ENCODE data around the gene KLHL6.

KLHL6 gene

GRCh38 chr3:183488343-183488742 lies 67.2 kb downstream of the KLHL6 start:
- in situ Hi-C loops (cut with MboI; ENCODE audit: low pct_unique_long_range_greater_than_20kb, low sequenced_read_pairs, unreplicated experiment): no loop called here
- no peak for DNase-seq (ENCODE audit: low spot score)
- TF ChIP-seq CTCF (IDR thresholded peaks at IDR 0.05; ENCODE audit: extremely low read depth, insufficient read depth, missing control alignments): no peak

GRCh38 chr3:183487896-183488295 lies 67.6 kb downstream of the KLHL6 start:
- DNase-seq (ENCODE audit: low spot score): no peak
- TF ChIP-seq CTCF (IDR thresholded peaks at IDR 0.05; ENCODE audit: extremely low read depth, insufficient read depth, missing control alignments): no peak
- in situ Hi-C loops (cut with MboI; ENCODE audit: low pct_unique_long_range_greater_than_20kb, low sequenced_read_pairs, unreplicated experiment): no loop called here

DNA sequence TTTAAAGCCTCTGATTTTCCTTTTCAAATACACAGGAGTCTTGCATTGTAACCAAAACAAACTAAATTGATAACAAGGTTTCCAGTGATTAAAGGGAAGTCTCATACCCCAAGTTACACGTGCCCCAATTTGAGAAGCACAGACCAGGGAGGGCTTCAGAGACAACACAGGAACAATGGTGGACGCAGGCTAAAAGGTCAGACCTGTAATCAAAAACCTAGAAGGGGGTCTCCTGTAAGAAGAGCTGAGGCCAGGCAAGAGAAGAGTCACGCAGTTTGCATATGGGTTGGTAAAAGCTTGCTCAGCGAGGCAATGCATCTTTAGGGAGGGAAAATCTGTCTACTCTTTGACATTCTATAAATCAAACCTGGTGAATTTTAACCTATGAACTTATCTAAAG lies 68.5 kb downstream of the KLHL6 start:
- no peak for TF ChIP-seq CTCF (IDR thresholded peaks at IDR 0.05; ENCODE audit: extremely low read depth, insufficient read depth, missing control alignments)
- no peak for DNase-seq (ENCODE audit: low spot score)
- in situ Hi-C loops (cut with MboI; ENCODE audit: low pct_unique_long_range_greater_than_20kb, low sequenced_read_pairs, unreplicated experiment): no loop called here

- no peak for DNase-seq (ENCODE audit: low spot score)
- TF ChIP-seq CTCF (IDR thresholded peaks at IDR 0.05; ENCODE audit: extremely low read depth, insufficient read depth, missing control alignments): no peak
- in situ Hi-C loops (cut with MboI; ENCODE audit: low pct_unique_long_range_greater_than_20kb, low sequenced_read_pairs, unreplicated experiment): no loop called here
These were observed 69.0 kb downstream of the KLHL6 start for GRCh38 chr3:183486472-183486871.

DNA sequence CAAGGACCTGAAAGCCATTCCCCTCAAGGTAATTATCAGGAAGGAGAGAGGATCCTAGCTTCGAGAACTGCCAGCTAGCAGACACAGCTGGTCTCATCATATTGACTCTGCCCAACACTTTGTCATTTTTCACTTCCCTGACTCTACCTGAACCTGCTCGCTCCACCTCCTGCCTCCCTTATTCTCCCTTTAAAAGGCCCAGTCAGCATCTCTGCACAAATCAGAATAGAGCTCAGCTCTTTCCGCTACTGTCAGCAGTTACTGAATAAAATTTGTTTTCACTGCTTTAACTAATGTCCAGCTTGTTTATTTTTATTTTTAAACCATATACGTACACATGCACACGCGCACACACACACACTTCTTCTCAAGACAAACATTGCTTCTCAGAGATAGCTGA lies 69.9 kb downstream of the KLHL6 start:
- TF ChIP-seq CTCF (IDR thresholded peaks at IDR 0.05; ENCODE audit: extremely low read depth, insufficient read depth, missing control alignments): no peak
- in situ Hi-C loops (cut with MboI; ENCODE audit: low pct_unique_long_range_greater_than_20kb, low sequenced_read_pairs, unreplicated experiment): no loop called here
- DNase-seq (ENCODE audit: low spot score): no peak

GRCh38 chr3:183485093-183485492 lies 70.4 kb downstream of the KLHL6 start:
- in situ Hi-C loops (cut with MboI; ENCODE audit: low pct_unique_long_range_greater_than_20kb, low sequenced_read_pairs, unreplicated experiment): no loop called here
- TF ChIP-seq CTCF (IDR thresholded peaks at IDR 0.05; ENCODE audit: extremely low read depth, insufficient read depth, missing control alignments): no peak
- DNase-seq (ENCODE audit: low spot score): no peak
